WTC11 (cell line): ENCODE results near the gene SSH2. TPM values are rescaled to one million over a fixed set of nuclear protein-coding genes. Genes with fewer than 3 reads are reported as not detected.

ENCODE experiments used
- ATAC-seq: fragments of 200-7000 bp; cut with Tn5 transposase; 2 replicates; pipeline ENCODE4 v1.10.0; 2021; ENCODE audit warnings: mild to moderate bottlenecking, moderate library complexity
- CTCF ChIA-PET: fragments of 300-600 bp; sonication (Branson Sonifier 250); formaldehyde crosslinking; loops from one replicate; lab custom pipeline; 2021; ENCODE audit warnings: antibody characterized with exemption; lab: Charles Lee
- POLR2A ChIA-PET: fragments of 350-600 bp; sonication (Branson Sonifier 250); formaldehyde crosslinking; loops from one replicate; lab custom pipeline; 2021; ENCODE audit warnings: antibody characterized with exemption; lab: Charles Lee
- DNase-seq: peaks from one replicate; pipeline ENCODE4 v3.0.0; 2021; ENCODE audit warnings: low spot score
- H3K27ac Mint-ChIP-seq: 2 replicates; pipeline ENCODE4 v1.8.0; 2021; ENCODE audit warnings: mixed read lengths
- H3K27me3 Mint-ChIP-seq: 2 replicates; pipeline ENCODE4 v1.8.0; 2021; ENCODE audit warnings: low read depth, mild to moderate bottlenecking, moderate library complexity, mixed read lengths
- H3K36me3 Mint-ChIP-seq: 2 replicates; pipeline ENCODE4 v1.8.0; 2021; ENCODE audit warnings: mixed read lengths
- H3K4me1 Mint-ChIP-seq: 2 replicates; pipeline ENCODE4 v1.8.0; 2022; ENCODE audit warnings: mixed read lengths
- H3K4me3 Mint-ChIP-seq: 2 replicates; pipeline ENCODE4 v1.8.0; 2021; ENCODE audit warnings: mild to moderate bottlenecking, moderate library complexity, mixed read lengths
- H3K9me3 Mint-ChIP-seq: 2 replicates; pipeline ENCODE4 v1.8.0; 2021; ENCODE audit warnings: mixed read lengths
- ATF1 ChIP-seq: sonication (generic); formaldehyde crosslinking; IDR thresholded peaks from 2 replicates; pipeline ENCODE4 v1.8.1; 2023; ENCODE audit warnings: mild to moderate bottlenecking, moderate library complexity, missing genetic modification reagents
- ATF3 ChIP-seq: sonication (generic); formaldehyde crosslinking; conservative IDR thresholded peaks from 2 replicates; pipeline ENCODE4 v1.8.1; 2022; ENCODE audit warnings: mild to moderate bottlenecking, missing genetic modification reagents
- CREB1 ChIP-seq: sonication (generic); formaldehyde crosslinking; IDR thresholded peaks from 2 replicates; pipeline ENCODE4 v1.8.0; 2023; ENCODE audit warnings: mild to moderate bottlenecking, missing genetic modification reagents
- E2F4 ChIP-seq: sonication (generic); formaldehyde crosslinking; IDR thresholded peaks from 2 replicates; pipeline ENCODE4 v1.8.1; 2022; ENCODE audit warnings: low read depth, mild to moderate bottlenecking, moderate library complexity, missing genetic modification reagents, borderline replicate concordance
- HMGXB4 ChIP-seq: sonication (generic); formaldehyde crosslinking; IDR thresholded peaks from 2 replicates; pipeline ENCODE4 v1.8.1; 2023; ENCODE audit warnings: mild to moderate bottlenecking, moderate library complexity, missing genetic modification reagents
- NR2C2 ChIP-seq: sonication (generic); formaldehyde crosslinking; IDR thresholded peaks from 2 replicates; pipeline ENCODE4 v1.8.0; 2022; ENCODE audit warnings: mild to moderate bottlenecking, missing genetic modification reagents
- OVOL2 ChIP-seq: fragments of 250-450 bp; sonication (Bioruptor Pico); IDR thresholded peaks from 2 replicates; pipeline ENCODE4 v1.9.0; 2021; ENCODE audit warnings: mild to moderate bottlenecking, borderline replicate concordance
- PRRX2 ChIP-seq: fragments of 250-450 bp; sonication (Bioruptor Pico); IDR thresholded peaks from 2 replicates; pipeline ENCODE4 v1.8.0; 2021; ENCODE audit warnings: mild to moderate bottlenecking
- RORB ChIP-seq: fragments of 250-450 bp; sonication (Bioruptor Pico); IDR thresholded peaks from 2 replicates; pipeline ENCODE4 v1.9.0; 2021; ENCODE audit warnings: mild to moderate bottlenecking
- ZNF317 ChIP-seq: sonication (generic); formaldehyde crosslinking; IDR thresholded peaks from 2 replicates; pipeline ENCODE4 v1.8.1; 2023; ENCODE audit warnings: low read depth, mild to moderate bottlenecking, moderate library complexity, missing genetic modification reagents, borderline replicate concordance
- ZNF671 ChIP-seq: fragments of 250-450 bp; sonication (Bioruptor Pico); IDR thresholded peaks from 2 replicates; pipeline ENCODE4 v1.8.0; 2021; ENCODE audit warnings: mild to moderate bottlenecking
- ZSCAN18 ChIP-seq: fragments of 250-450 bp; sonication (Bioruptor Pico); IDR thresholded peaks from 2 replicates; pipeline ENCODE4 v2.1.2; 2022; ENCODE audit warnings: mild to moderate bottlenecking, moderate library complexity
- total RNA-seq: library from RNA; stranded (reverse); gene quantifications from 3 replicates; pipeline ENCODE4 v1.2.3, GENCODE V29; 2021

The SSH2 gene
- total RNA-seq, 1 experiment from 2014 or later: 14.3 TPM

- DNase-seq (no peak), ATAC-seq (no peak)
- no peaks in the 10 kb centered on the region for H3K9me3 Mint-ChIP-seq
- TF ChIP-seq ZNF317 (CRISPR knock-in tag): no peak
- TF ChIP-seq PRRX2 (CRISPR knock-in tag): no peak
- H3K4me1 Mint-ChIP-seq: peaks cover 28% of the 10 kb centered on the region
- no peaks in the 10 kb centered on the region for H3K27me3 Mint-ChIP-seq
- H3K27ac Mint-ChIP-seq: peak overlapping the region; percentile 38
- ChIA-PET CTCF (interaction anchor here (0.7 to 3.7 kb wide), 23 partner anchors 9 to 453 kb away, joined by 3 to 116 read pairs (median 7); partner anchors contain the start of genes ANKRD13B and SSH2), POLR2A (interaction anchor here (1.0 kb wide), 1 partner anchor 198 kb away, joined by 3 read pairs; no protein-coding TSS in a partner anchor)
- H3K4me3 Mint-ChIP-seq: no peak overlapping the region
- peaks cover 2% of the 10 kb centered on the region; the same call in 1 of the 2 replicates for H3K36me3 Mint-ChIP-seq
Observed at GRCh38 chr17:29640413-29640812, 289.6 kb downstream of the SSH2 start.

GRCh38 chr17:29633886-29634285, 296.1 kb downstream of the SSH2 start:
- no peak for DNase-seq
- peaks cover 2% of the 10 kb centered on the region; the same call in 1 of the 2 replicates for H3K36me3 Mint-ChIP-seq
- POLR2A ChIA-PET: no interaction called here

GRCh38 chr17:29630630-29631193, 299.3 kb downstream of the SSH2 start:
- Mint-ChIP-seq H3K27me3 (no peaks in the 10 kb centered on the region), H3K36me3 (0 out of 2 replicates have a peak, but pooled peaks cover 2% of the 10 kb centered on the region), H3K4me1 (peaks cover 5% of the 10 kb centered on the region), H3K27ac (no peak overlapping the region), H3K4me3 (no peak overlapping the region), H3K9me3 (no peaks in the 10 kb centered on the region)
- TF ChIP-seq ATF3 (CRISPR knock-in tag) (no peak), RORB (CRISPR knock-in tag) (no peak)
- ChIA-PET POLR2A (no interaction called here), CTCF (interaction anchor here (0.6 to 1.4 kb wide), 3 partner anchors 13 to 15 kb away, joined by 3 to 5 read pairs (median 3); no protein-coding TSS in a partner anchor)
- ATAC-seq (no peak), DNase-seq (no peak)

More at GRCh38 chr17:29633886-29634285, 296.1 kb downstream of the SSH2 start:
- no peak overlapping the region for H3K27ac Mint-ChIP-seq
- no peaks in the 10 kb centered on the region for H3K9me3 Mint-ChIP-seq
- no peak overlapping the region for H3K4me3 Mint-ChIP-seq
- no peaks in the 10 kb centered on the region for H3K27me3 Mint-ChIP-seq
- peaks cover 8% of the 10 kb centered on the region for H3K4me1 Mint-ChIP-seq
- TF ChIP-seq CREB1 (CRISPR knock-in tag) (no peak), OVOL2 (CRISPR knock-in tag) (no peak), ATF1 (CRISPR knock-in tag) (no peak)
- TF ChIP-seq, all 79 proteins: peak for 0
- CTCF ChIA-PET: interaction anchor here (1.2 to 2.9 kb wide), 4 partner anchors 12 to 460 kb away, joined by 3 to 15 read pairs (median 6); no protein-coding TSS in a partner anchor
- ATAC-seq: peak; percentile 70

- H3K4me1 Mint-ChIP-seq: peaks cover 12% of the 10 kb centered on the region
- H3K36me3 Mint-ChIP-seq: 0 out of 2 replicates have a peak, but pooled peaks cover 2% of the 10 kb centered on the region
- no peaks in the 10 kb centered on the region for H3K9me3 Mint-ChIP-seq
- TF ChIP-seq HMGXB4 (CRISPR knock-in tag) (no peak), E2F4 (no peak), ZNF671 (no peak), NR2C2 (CRISPR knock-in tag) (no peak), ZSCAN18 (CRISPR knock-in tag) (no peak)
- ChIA-PET POLR2A (no interaction called here), CTCF (interaction anchor here (1.2 kb wide), 1 partner anchor 12 kb away, joined by 8 read pairs; no protein-coding TSS in a partner anchor)
- no peak overlapping the region for H3K4me3 Mint-ChIP-seq
- no peak overlapping the region for H3K27ac Mint-ChIP-seq
- no peak for ATAC-seq
- DNase-seq: no peak
- H3K27me3 Mint-ChIP-seq: peaks cover 3% of the 10 kb centered on the region; the same call in 1 of the 2 replicates
Observed at GRCh38 chr17:29629839-29630238, 300.2 kb downstream of the SSH2 start.
